SK-N-SH treated with all-trans-retinoic acid at 6 μM for 48 hours (cell line): ENCODE measurements around the gene AP4S1.

Source experiments
- ARNTL ChIP-seq: fragments of 450-650 bp; formaldehyde crosslinking; IDR thresholded peaks from 2 replicates; pipeline ENCODE4 v1.5.0; 2020; ENCODE audit warnings: low read depth, mild to moderate bottlenecking, moderate library complexity, borderline replicate concordance
- TCF4 ChIP-seq: fragments of 250-450 bp; sonication (Bioruptor Pico); IDR thresholded peaks from 2 replicates; pipeline ENCODE4 v1.8.0; 2021; ENCODE audit warnings: mild to moderate bottlenecking, moderate library complexity, borderline replicate concordance
- TOX ChIP-seq: fragments of 250-450 bp; sonication (Bioruptor Pico); IDR thresholded peaks from 2 replicates; pipeline ENCODE4 v1.8.0; 2021; ENCODE audit warnings: mild to moderate bottlenecking, moderate library complexity, borderline replicate concordance
- ZNF70 ChIP-seq: fragments of 450-650 bp; formaldehyde crosslinking; IDR thresholded peaks from 2 replicates; pipeline ENCODE4 v1.5.0; 2020; ENCODE audit warnings: mild to moderate bottlenecking, moderate library complexity
- ZNF8 ChIP-seq: fragments of 450-650 bp; formaldehyde crosslinking; IDR thresholded peaks from 2 replicates; pipeline ENCODE4 v1.5.0; 2020; ENCODE audit warnings: mild to moderate bottlenecking, moderate library complexity
- TF ChIP-seq, protein P1 (sequence below): fragments of 250-450 bp; sonication (Bioruptor Pico); IDR thresholded peaks from 2 replicates; pipeline ENCODE4 v1.8.0; 2020; ENCODE audit warnings: mild to moderate bottlenecking, moderate library complexity, borderline replicate concordance
- TF ChIP-seq, protein P2 (sequence below): fragments of 250-450 bp; sonication (Bioruptor Pico); IDR thresholded peaks from 2 replicates; pipeline ENCODE4 v1.5.1; 2021; ENCODE audit warnings: mild to moderate bottlenecking, moderate library complexity

DNA sequence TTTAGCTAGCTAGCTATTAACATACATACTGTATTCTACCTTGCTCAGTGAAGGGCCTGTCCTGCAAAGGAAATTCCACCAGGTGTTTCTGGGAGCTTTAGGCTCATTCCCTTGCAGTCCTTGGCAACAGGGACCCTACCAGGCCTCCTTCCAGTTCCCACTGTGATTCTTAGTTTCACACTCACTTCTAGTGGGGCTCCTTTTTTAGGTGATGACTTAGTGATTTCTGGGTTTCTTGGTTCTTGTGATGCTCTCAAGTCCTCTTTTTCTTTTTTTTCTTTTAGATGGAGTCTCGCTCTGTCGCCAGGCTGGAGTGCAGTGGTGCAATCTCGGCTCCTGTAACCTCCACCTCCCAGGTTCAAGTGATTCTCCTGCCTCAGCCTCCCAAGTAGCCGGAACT, 11.1 kb downstream of the AP4S1 start:
- TF ChIP-seq ZNF70 (CRISPR knock-in tag), result no peak
- no peak for TF ChIP-seq TOX (CRISPR knock-in tag)
- no peak for TF ChIP-seq ZNF8 (CRISPR knock-in tag)
- TF ChIP-seq, protein P1, sequence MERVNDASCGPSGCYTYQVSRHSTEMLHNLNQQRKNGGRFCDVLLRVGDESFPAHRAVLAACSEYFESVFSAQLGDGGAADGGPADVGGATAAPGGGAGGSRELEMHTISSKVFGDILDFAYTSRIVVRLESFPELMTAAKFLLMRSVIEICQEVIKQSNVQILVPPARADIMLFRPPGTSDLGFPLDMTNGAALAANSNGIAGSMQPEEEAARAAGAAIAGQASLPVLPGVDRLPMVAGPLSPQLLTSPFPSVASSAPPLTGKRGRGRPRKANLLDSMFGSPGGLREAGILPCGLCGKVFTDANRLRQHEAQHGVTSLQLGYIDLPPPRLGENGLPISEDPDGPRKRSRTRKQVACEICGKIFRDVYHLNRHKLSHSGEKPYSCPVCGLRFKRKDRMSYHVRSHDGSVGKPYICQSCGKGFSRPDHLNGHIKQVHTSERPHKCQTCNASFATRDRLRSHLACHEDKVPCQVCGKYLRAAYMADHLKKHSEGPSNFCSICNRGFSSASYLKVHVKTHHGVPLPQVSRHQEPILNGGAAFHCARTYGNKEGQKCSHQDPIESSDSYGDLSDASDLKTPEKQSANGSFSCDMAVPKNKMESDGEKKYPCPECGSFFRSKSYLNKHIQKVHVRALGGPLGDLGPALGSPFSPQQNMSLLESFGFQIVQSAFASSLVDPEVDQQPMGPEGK (CRISPR knock-in tag), result no peak
- TF ChIP-seq, protein P2, sequence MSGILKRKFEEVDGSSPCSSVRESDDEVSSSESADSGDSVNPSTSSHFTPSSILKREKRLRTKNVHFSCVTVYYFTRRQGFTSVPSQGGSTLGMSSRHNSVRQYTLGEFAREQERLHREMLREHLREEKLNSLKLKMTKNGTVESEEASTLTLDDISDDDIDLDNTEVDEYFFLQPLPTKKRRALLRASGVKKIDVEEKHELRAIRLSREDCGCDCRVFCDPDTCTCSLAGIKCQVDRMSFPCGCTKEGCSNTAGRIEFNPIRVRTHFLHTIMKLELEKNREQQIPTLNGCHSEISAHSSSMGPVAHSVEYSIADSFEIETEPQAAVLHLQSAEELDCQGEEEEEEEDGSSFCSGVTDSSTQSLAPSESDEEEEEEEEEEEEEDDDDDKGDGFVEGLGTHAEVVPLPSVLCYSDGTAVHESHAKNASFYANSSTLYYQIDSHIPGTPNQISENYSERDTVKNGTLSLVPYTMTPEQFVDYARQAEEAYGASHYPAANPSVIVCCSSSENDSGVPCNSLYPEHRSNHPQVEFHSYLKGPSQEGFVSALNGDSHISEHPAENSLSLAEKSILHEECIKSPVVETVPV, result no peak
- no peak for TF ChIP-seq TCF4 (CRISPR knock-in tag)
- TF ChIP-seq ARNTL (CRISPR knock-in tag), result no peak
